Measurements from ENCODE around the gene FAM171A2. TPM values are rescaled to one million over a fixed set of nuclear protein-coding genes. Genes with fewer than 3 reads are reported as not detected.

The FAM171A2 gene
- total RNA-seq, 1 experiment from 2014 or later: 27.5 TPM

- Mint-ChIP-seq H3K27ac (peak overlapping the region in 1 of 3 experiments; percentile 18; a peak in 1 of 7 replicates), H3K9me3 (no peaks in the 10 kb centered on the region; a peak in 1 of 5 replicates), H3K36me3 (ENCODE audit: insufficient read depth in 1 of 3, low read depth in 3 of 3) (peaks cover 25 to 66% (median 54%) of the 10 kb centered on the region in 3 experiments; a peak in 6 of 7 replicates), H3K4me3 (no peak overlapping the region), H3K27me3 (ENCODE audit: low read depth) (peaks cover 1% of the 10 kb centered on the region; the same call in 1 of the 2 replicates), H3K4me1 (no peaks in the 10 kb centered on the region)
- Histone ChIP-seq H2BK5ac (ENCODE audit: insufficient read length, low read length) (no peak overlapping the region), H2BK15ac (ENCODE audit: low read depth, low read length) (no peak overlapping the region), H2BK120ac (ENCODE audit: low read depth, low read length, poor library complexity, severe bottlenecking) (no peak overlapping the region), H3K23me2 (ENCODE audit: insufficient read length, low read depth, low read length, poor library complexity, severe bottlenecking) (no peaks in the 10 kb centered on the region), H3K27me3 (ENCODE audit: insufficient read depth, low read length) (no peaks in the 10 kb centered on the region), H4K5ac (ENCODE audit: insufficient read length, low read depth, low read length) (no peak overlapping the region), H4K20me1 (ENCODE audit: control insufficient read depth, insufficient read depth, insufficient read length) (no peaks in the 10 kb centered on the region), H3K27ac (ENCODE audit: insufficient read length, low read depth, low read length) (no peak overlapping the region), H3K23ac (ENCODE audit: insufficient read length, low read depth, low read length) (no peak overlapping the region), H3K14ac (ENCODE audit: insufficient read depth, low read length) (no peak overlapping the region), H3K4ac (ENCODE audit: low read depth, low read length) (no peak overlapping the region), H4K91ac (ENCODE audit: insufficient read length, low read depth, low read length) (no peak overlapping the region), H4K8ac (replicated peaks; ENCODE audit: insufficient read length, low read depth, low read length) (no peak overlapping the region), H3K79me1 (ENCODE audit: insufficient read depth, low read depth, low read length, poor library complexity, severe bottlenecking) (no peaks in the 10 kb centered on the region), H3K4me2 (ENCODE audit: insufficient read depth, insufficient read length, low read length) (no peak overlapping the region), H3K4me1 (ENCODE audit: insufficient read depth, low read length) (no peaks in the 10 kb centered on the region), H2BK20ac (ENCODE audit: low read depth, low read length, poor library complexity, severe bottlenecking) (no peak overlapping the region), H3K9me3 (ENCODE audit: control insufficient read depth, low read depth, low read length) (no peaks in the 10 kb centered on the region), H3K56ac (ENCODE audit: insufficient read length, low read depth, low read length) (no peak overlapping the region), H3K79me2 (ENCODE audit: insufficient read depth, low read length) (no peaks in the 10 kb centered on the region), H3K18ac (ENCODE audit: insufficient read length, low read depth, low read length) (no peak overlapping the region), H2BK12ac (ENCODE audit: insufficient read length, low read depth, low read length) (no peak overlapping the region), H3K9ac (ENCODE audit: extremely low read depth, insufficient read length, low read length) (no peak overlapping the region), H2AFZ (ENCODE audit: low read length) (no peak overlapping the region), H2AK5ac (ENCODE audit: insufficient read length, low read length) (no peak overlapping the region), H3T11ph (ENCODE audit: low read length) (no peak overlapping the region)
- TF ChIP-seq, protein P1, sequence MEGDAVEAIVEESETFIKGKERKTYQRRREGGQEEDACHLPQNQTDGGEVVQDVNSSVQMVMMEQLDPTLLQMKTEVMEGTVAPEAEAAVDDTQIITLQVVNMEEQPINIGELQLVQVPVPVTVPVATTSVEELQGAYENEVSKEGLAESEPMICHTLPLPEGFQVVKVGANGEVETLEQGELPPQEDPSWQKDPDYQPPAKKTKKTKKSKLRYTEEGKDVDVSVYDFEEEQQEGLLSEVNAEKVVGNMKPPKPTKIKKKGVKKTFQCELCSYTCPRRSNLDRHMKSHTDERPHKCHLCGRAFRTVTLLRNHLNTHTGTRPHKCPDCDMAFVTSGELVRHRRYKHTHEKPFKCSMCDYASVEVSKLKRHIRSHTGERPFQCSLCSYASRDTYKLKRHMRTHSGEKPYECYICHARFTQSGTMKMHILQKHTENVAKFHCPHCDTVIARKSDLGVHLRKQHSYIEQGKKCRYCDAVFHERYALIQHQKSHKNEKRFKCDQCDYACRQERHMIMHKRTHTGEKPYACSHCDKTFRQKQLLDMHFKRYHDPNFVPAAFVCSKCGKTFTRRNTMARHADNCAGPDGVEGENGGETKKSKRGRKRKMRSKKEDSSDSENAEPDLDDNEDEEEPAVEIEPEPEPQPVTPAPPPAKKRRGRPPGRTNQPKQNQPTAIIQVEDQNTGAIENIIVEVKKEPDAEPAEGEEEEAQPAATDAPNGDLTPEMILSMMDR (conservative IDR thresholded peaks at IDR 0.05): no peak
- DNase-seq: no peak
- WGBS (ENCODE audit: extremely low coverage, insufficient read length, low lambda C conversion rate): no CpG with 5 or more reads among the region's 41 CpGs
Measured at GRCh38 chr17:44398692-44399691, 35.3 kb upstream of the FAM171A2 start.

All from H9 (cell line).